Measurements from ENCODE around the gene DLGAP1. TPM values are rescaled to one million over a fixed set of nuclear protein-coding genes. Genes with fewer than 3 reads are reported as not detected.

DLGAP1 gene
- total and polyA plus RNA-seq, 2 experiments from 2014 or later, result 17.0 to 48.5 TPM

- Histone ChIP-seq H3K36me3 (ENCODE audit: insufficient read depth) (no peaks in the 10 kb centered on the region), H3K9me2 (ENCODE audit: insufficient read depth) (peaks cover 14% of the 10 kb centered on the region; the same call in 1 of the 2 replicates), H4K20me1 (replicated peaks; ENCODE audit: insufficient read depth) (no peaks in the 10 kb centered on the region), H3K27me3 (ENCODE audit: insufficient read depth) (no peaks in the 10 kb centered on the region), H3K4me2 (no peak overlapping the region), H3K79me2 (replicated peaks; ENCODE audit: insufficient read depth) (no peaks in the 10 kb centered on the region), H3K27ac (ENCODE audit: low read depth) (no peak overlapping the region), H3K4me3 (no peak overlapping the region), H3K4me1 (ENCODE audit: insufficient read depth) (peaks cover 19% of the 10 kb centered on the region), H2AFZ (no peak overlapping the region), H3F3A (replicated peaks; ENCODE audit: low read depth) (no peaks in the 10 kb centered on the region)
- Mint-ChIP-seq H3K27ac (no peak overlapping the region), H3K4me3 (no peak overlapping the region), H3K36me3 (ENCODE audit: low read depth) (no peaks in the 10 kb centered on the region), H3K4me1 (peaks cover 22% of the 10 kb centered on the region), H3K27me3 (ENCODE audit: insufficient read depth, low read depth, poor library complexity) (peaks cover 6% of the 10 kb centered on the region), H3K9me3 (no peaks in the 10 kb centered on the region)
- TF ChIP-seq POLR2AphosphoS5 (IDR thresholded peaks at IDR 0.05; ENCODE audit: low read depth) (no peak), REST (IDR thresholded peaks at IDR 0.05; ENCODE audit: unreplicated experiment) (no peak), ETS1 (IDR thresholded peaks at IDR 0.05) (no peak), CREB1 (CRISPR knock-in tag; IDR thresholded peaks at IDR 0.05; ENCODE audit: low read depth) (no peak), JUNB (IDR thresholded peaks at IDR 0.05; ENCODE audit: unreplicated experiment) (no peak), ZNF114 (CRISPR knock-in tag; IDR thresholded peaks at IDR 0.05) (no peak), EZH2phosphoT487 (IDR thresholded peaks at IDR 0.05; ENCODE audit: unreplicated experiment) (no peak)
- ATAC-seq, result no peak; the same call in 2 of the 3 replicates
- DNase-seq (ENCODE audit: low spot score), result no peak
Observed at GRCh38 chr18:3514312-3515216, 940.5 kb downstream of the DLGAP1 start.

GRCh38 chr18:3513481-3513880 lies 941.6 kb downstream of the DLGAP1 start:
- Mint-ChIP-seq H3K27me3 (ENCODE audit: insufficient read depth, low read depth, poor library complexity) (peaks cover 6% of the 10 kb centered on the region), H3K4me1 (peaks cover 33% of the 10 kb centered on the region), H3K9me3 (no peaks in the 10 kb centered on the region), H3K36me3 (ENCODE audit: low read depth) (no peaks in the 10 kb centered on the region), H3K4me3 (no peak overlapping the region), H3K27ac (no peak overlapping the region)
- Histone ChIP-seq H3K4me2 (no peak overlapping the region), H3K36me3 (ENCODE audit: insufficient read depth) (no peaks in the 10 kb centered on the region), H3K4me3 (no peak overlapping the region), H3K79me2 (replicated peaks; ENCODE audit: insufficient read depth) (no peaks in the 10 kb centered on the region), H3K4me1 (ENCODE audit: insufficient read depth) (peaks cover 28% of the 10 kb centered on the region), H3F3A (replicated peaks; ENCODE audit: low read depth) (peaks cover 9% of the 10 kb centered on the region), H3K9me2 (ENCODE audit: insufficient read depth) (peaks cover 14% of the 10 kb centered on the region; the same call in 1 of the 2 replicates), H4K20me1 (replicated peaks; ENCODE audit: insufficient read depth) (no peaks in the 10 kb centered on the region), H2AFZ (no peak overlapping the region), H3K27ac (ENCODE audit: low read depth) (no peak overlapping the region), H3K27me3 (ENCODE audit: insufficient read depth) (no peaks in the 10 kb centered on the region)
- no peak for ATAC-seq
- DNase-seq (ENCODE audit: low spot score), result no peak
- TF ChIP-seq ETS1 (IDR thresholded peaks at IDR 0.05) (no peak), ZNF114 (CRISPR knock-in tag; IDR thresholded peaks at IDR 0.05) (no peak), NANOG (IDR thresholded peaks at IDR 0.05; ENCODE audit: borderline replicate concordance) (no peak), POLR2AphosphoS5 (IDR thresholded peaks at IDR 0.05; ENCODE audit: low read depth) (no peak), CREB1 (CRISPR knock-in tag; IDR thresholded peaks at IDR 0.05; ENCODE audit: low read depth) (no peak), EZH2phosphoT487 (IDR thresholded peaks at IDR 0.05; ENCODE audit: unreplicated experiment) (no peak), JUNB (IDR thresholded peaks at IDR 0.05; ENCODE audit: unreplicated experiment) (no peak), EZH2 (IDR thresholded peaks at IDR 0.05; ENCODE audit: low read depth, unreplicated experiment) (no peak)

All from GM23338 (cell line).